DMS 273 (cell line): ENCODE data around the gene KCNN4.
"Not testable (repeated sequence)": the region's sequence is repeated elsewhere in the genome, so short reads cannot be mapped to it uniquely, and the experiment has no call there.

Experiments used
- DNase-seq: peaks from one replicate; lab custom pipeline; 2025; ENCODE audit not compliant: unreplicated experiment; lab: John Stamatoyannopoulos, UW

Gene KCNN4

GRCh38 chr19:43780706-43781525, at the start of gene KCNN4:
Gene KCNN4 (minus strand): TSS chr19:43780973. CDS start chr19:43780861, 112 bp downstream.
- DNase-seq, result no peak

- peak; percentile 93 for DNase-seq
Measured at GRCh38 chr19:43826787-43827754, 46.3 kb upstream of the KCNN4 start, which contains the start of gene ZNF283. Gene ZNF283 (plus strand): TSS chr19:43827321. CDS start chr19:43833505, 6,184 bp downstream.

DNA sequence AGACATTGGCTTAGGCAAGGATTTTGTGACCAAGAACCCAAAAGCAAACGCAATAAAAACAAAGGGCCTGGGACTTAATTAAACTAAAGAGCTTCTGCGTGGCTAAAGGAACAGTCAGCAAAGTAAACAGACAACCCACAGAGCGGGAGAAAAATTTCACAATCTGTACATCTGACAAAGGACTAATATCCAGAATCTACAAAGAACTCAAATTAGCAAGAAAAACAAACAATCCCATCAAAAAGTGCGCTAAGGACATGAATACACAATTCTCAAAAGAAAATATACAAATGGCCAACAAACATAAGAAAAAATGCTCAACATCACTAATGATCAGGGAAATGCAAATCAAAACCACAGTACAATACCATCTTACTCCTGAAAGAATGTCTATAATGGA, 43.8 kb upstream of the KCNN4 start:
- DNase-seq, result not testable (repeated sequence)

- DNase-seq, result not testable (repeated sequence)
Measured at GRCh38 chr19:43823856-43824255, 43.1 kb upstream of the KCNN4 start.

DNA sequence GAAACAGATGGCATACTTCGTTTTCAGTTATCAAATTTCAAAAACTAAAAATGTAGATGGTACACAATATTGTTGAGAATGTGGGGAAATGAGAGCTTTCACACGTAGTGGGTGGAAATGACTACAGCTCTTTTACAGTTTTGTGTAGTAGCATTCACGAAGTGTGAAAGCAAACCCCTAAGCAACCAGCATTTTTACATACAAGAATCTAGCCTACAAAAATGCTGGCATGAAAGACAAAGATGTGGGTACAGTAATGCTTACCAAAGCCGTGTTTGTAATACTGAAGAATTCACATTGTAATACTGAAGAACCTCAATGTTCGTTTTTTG, 40.1 kb upstream of the KCNN4 start:
- DNase-seq, result no peak

GRCh38 chr19:43820098-43820883, 39.5 kb upstream of the KCNN4 start:
- DNase-seq, result peak; percentile 48

- DNase-seq, result no peak
Measured at GRCh38 chr19:43818500-43818899, 37.7 kb upstream of the KCNN4 start.

DNA sequence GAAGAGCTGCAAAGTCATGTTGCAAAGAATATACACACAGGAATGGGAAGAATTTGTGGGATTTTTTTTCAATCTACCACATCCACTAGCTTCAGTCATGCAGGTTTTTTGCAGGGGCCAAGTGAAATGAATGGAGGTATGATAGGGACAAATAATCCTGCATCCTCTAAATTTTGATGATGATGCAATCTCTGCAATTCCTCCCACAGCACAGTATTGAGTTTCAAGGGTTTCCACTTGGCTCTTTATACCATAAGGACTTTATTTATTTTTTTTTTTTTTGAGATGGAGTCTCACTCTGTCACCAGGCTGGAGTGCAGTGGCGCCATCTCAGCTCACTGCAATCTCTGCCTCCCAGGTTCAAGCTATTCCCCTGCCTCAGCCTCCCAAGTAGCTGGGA, 36.7 kb upstream of the KCNN4 start:
- DNase-seq, result not testable (repeated sequence)

GRCh38 chr19:43814663-43815352, 34.0 kb upstream of the KCNN4 start:
- no peak for DNase-seq

GRCh38 chr19:43812688-43813087, 31.9 kb upstream of the KCNN4 start:
- DNase-seq, result no peak

- DNase-seq, result no peak
Measured at GRCh38 chr19:43812259-43812658, 31.5 kb upstream of the KCNN4 start.

GRCh38 chr19:43811837-43812236, 31.1 kb upstream of the KCNN4 start:
- no peak for DNase-seq

DNA sequence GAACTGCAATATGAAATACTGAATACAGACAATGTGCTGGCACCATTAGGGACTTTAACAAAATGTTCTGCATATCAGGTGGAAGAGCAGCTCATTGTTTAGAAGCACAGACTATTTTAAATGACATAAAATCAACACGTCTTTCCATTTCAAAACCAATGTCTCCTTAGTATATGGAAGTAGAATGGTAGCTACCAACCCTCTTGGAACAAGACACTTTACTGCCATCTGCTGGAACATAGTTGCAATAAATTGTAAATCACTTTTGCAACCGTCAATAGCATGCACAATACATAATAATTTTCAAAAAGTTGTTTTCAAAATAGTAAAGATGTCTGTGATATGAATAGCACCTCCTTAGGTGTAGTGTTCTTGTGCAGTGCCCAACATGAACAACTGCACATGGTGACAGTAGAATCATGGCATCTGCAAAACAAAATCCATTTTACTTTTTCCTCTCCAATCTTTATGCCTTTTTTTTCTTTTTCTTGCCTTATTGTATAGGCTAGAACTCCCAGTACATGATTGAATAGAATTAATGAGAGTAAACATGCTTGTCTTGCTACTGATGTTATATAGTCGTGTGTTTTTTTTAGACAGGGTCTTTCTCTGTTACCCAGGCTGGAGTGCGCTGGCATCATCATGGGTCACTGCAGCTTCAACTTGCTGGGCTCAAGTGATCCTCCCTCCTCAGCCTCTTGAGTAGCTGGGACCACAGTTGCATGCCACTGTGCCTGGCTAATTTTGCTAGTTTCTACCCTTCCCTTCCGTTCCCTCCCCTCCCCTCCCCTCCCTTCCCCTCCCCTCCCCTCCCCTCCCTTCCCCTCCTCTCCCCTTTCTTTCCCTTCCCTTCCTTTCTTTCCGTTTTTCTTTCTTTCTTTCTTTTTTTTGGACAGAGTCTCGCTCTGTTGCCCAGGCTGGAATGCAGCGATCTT, 29.3 kb upstream of the KCNN4 start:
- DNase-seq, result peak; percentile 81

GRCh38 chr19:43807651-43808050, 26.9 kb upstream of the KCNN4 start:
- no peak for DNase-seq

DNA sequence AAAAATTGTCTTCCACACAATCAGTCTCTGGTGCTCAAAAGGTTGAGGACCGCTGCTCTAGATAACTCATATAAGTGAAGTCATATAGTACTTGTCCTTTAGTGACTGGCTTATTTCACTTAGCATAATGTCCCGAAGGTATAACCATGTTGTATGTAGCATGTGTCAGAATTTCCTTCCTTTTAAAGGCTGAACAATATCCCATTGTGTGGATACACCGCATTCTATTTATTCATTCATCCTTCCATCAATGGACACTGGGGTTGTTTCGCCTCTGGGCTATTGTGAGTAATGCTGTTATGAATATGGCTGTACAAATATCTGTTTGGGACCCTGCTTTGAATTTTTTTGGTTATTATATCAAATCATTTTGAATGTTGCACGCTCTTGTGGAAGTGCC, 26.1 kb upstream of the KCNN4 start:
- DNase-seq, result no peak

- not testable (repeated sequence) for DNase-seq
Measured at GRCh38 chr19:43806401-43806800, 25.6 kb upstream of the KCNN4 start.

- DNase-seq, result no peak
Measured at GRCh38 chr19:43804432-43804831, 23.7 kb upstream of the KCNN4 start.

DNA sequence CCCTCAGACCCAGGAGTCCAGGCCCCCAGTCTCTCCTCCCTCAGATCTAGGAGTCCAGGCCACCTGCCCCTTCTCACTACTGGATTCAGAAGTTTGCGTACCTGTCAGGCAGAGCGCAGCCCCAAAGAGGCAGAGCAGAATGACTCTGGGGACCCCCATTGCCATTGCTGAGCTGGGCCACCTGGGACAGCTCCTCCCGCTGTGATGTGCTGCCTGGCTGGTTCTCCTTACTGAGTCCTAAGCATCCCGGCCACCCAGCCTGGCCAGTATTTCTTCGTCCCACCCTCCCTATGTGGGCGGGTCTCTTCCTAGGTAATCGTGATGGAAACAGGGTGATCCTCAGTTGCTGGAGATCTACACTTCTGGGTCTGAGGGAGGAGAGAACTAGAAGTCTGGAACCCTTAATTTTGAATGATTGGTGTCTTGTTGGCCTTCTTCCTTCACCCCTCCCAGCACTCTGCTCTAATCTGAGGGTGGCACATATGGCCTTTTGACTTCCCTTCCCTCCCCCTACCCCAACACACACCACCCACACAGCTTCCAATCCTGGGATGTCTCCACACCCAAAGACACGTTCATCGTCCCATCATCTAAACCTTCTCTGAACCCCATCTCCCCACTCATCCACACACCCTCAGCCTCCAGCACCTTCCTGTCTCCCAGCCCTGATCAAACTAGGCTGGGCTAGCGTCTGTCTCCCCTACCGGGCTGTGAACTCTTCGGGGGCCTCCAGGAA, 21.6 kb upstream of the KCNN4 start, which contains the start of gene LYPD5:
TSS of gene LYPD5 (minus strand) at position 232 of the 736 bp plus-strand sequence. CDS start at position 165, 67 bp downstream.
- DNase-seq, result no peak
